ENCODE results near the gene MRPL41.
A peak's percentile ranks its signal among the peaks of the same experiment; 100 is the strongest.
"Not testable (repeated sequence)": the region's sequence is repeated elsewhere in the genome, so short reads cannot be mapped to it uniquely, and the experiment has no call there.

The MRPL41 gene

GRCh38 chr9:137522746-137523455 is 28.8 kb upstream of the MRPL41 start:
- no peak for DNase-seq

DNA sequence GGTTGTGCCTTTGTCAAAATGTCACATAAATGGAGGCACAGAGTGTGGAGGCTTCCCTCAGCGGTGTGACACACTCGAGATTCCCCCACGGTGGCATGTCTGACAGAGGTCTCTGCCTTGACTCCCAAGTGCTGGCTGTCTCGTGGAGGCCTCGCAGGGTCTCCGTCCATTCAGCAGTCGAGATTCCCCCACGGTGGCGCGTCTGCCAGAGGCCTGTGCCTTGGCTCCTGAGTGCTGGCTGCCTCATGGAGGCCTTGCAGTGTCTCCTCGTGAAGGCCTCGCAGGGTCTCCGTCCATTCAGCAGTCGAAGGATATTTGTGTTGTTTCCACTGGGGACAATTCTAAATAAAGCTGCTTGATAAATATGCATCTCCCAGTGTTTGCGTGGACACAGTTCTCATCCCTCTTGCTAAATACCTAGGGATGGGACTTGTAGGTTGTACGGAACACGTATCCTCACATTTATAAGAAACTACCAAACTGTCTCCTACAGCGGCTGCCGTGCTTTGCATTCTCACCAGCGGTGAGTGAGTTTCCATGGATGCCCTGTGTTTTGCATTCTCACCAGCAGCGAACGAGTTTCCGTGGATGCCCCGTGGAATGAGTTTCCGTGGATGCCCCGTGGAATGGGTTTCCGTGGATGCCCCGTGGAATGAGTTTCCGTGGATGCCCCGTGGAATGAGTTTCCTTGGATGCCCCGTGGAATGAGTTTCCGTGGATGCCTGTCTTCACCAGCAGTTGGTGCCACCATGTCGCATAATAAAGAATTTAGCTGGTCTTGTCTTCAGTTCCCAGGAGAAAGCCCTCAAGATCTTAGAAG is 27.3 kb upstream of the MRPL41 start:
- no peak for DNase-seq

GRCh38 chr9:137524981-137525317 is 26.7 kb upstream of the MRPL41 start:
- DNase-seq, result no peak

GRCh38 chr9:137530331-137530730 is 21.3 kb upstream of the MRPL41 start:
- DNase-seq, result peak; percentile 21

GRCh38 chr9:137531099-137531765 is 20.4 kb upstream of the MRPL41 start:
- DNase-seq, result no peak

DNA sequence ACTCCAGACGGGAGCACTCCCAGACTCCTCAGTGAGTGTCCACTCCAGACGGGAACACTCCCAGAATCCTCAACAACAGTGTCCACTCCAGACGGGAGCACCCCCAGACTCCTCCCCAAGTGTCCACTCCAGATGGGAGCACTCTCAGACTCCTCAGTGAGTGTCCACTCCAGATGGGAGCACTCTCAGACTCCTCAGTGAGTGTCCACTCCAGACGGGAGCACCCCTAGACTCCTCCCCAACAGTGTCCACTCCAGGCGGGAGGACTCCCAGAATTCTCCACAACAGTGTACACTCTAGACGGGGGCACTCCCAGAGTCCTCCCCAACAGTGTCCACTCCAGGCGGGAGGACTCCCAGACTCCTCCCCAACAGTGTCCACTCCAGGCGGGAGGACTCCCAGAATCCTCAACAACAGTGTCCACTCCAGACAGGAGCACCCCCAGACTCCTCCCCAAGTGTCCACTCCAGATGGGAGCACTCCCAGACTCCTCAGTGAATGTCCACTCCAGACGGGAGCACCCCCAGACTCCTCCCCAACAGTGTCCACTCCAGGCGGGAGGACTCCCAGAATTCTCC is 18.7 kb upstream of the MRPL41 start:
- not testable (repeated sequence) for DNase-seq

- DNase-seq, result peak; percentile 59
Observed at GRCh38 chr9:137534256-137535119, 17.2 kb upstream of the MRPL41 start.

GRCh38 chr9:137535120-137535428 is 16.6 kb upstream of the MRPL41 start:
- no peak for DNase-seq

- DNase-seq, result not testable (repeated sequence)
Observed at GRCh38 chr9:137536594-137537131, 15.0 kb upstream of the MRPL41 start.

GRCh38 chr9:137538058-137538457 is 13.6 kb upstream of the MRPL41 start:
- DNase-seq, result no peak

DNA sequence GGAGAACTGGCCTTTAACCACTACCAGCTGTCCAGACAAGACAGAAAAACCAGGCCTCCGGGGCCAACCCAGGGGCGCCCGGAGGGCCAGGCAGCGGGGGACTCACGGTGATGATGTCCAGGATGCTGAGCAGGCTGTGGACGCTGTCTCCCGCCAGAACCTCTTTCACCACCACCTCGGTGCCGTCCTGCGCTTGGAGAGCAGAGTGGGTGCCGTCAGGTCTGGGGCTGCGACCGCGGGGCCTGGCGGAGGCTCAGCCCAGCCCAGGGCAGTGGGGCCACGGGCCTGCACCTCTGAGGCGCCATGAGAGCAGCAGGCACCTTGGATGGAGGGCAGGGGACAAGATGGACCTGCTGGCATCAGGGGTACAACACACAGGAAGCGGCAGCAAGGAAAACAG is 11.1 kb upstream of the MRPL41 start:
- no peak for DNase-seq

DNA sequence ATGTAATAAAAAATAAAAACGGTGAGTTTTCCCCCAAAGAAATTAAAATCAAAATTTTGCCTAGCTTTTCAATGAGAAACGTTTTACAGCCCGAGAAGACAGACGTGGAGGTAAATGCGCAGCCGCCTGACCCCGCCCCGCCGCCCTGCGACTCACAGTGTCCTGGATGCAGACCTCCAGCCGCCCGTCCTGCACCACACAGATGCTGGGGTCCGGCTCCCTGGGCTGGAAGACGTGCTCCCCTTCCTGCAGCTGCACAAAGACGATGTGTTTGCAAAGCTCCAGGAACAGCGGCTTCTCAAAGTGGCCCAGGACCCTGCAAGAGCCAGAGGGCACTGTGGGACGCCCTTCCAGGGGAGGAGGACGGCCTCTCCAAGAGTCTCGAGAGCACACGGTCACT is 9.2 kb upstream of the MRPL41 start:
- DNase-seq, result no peak

DNA sequence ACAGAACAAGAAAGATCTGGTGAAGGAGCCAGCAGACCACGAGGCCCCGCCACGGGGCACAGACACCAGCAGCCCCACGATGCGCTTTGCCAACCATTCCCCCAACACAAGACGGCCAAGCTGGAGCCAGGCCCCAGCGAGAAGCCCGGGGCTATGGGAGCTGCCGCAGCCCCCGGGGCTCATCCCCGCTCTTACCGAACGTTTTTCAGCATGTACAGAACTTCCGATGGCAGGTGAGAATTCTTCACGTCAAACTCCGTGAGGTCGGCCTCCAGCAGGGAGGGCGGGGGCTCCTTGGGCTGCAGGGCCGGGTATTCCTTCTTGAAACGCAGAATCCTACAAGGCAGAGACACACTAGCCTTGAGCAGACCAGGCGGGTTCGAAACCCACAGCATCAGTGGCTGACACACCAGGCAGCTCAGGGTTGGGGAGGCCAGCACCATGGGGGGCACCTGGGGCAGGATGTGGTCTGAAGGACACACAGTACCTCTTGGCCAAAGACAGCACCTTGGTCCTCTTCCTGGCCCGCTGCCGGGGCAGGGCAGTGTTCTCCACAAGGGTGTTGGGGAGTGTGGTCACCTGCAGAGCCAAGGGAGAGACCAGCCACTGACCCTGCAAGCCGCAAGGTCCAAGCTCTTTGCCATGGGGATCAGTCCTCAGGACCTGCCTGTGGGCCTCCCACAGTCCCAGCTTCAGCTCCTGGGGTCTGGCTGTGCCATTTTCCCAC is 8.3 kb upstream of the MRPL41 start:
- no peak for DNase-seq

GRCh38 chr9:137544176-137544760 is 7.4 kb upstream of the MRPL41 start:
- DNase-seq, result peak; percentile 50

DNA sequence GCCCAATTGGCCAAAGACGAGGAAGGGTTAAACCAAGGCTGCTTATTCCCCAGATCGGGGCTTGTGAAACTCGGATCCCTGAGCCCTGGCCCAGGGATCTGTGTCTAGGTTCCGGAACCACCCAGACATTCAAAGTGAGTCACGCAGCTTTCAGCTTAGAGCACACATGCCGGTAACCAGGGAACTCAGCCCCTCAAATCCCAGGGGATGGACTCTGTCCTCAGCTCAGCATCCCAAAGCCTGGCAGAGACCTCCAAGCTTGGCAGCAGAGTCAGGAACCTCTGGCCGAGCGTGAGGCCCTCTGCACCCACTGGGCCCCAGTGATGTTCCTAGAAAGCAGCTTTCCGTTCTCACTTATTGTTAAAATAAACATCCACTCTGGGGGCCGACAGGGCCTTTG is 6.6 kb upstream of the MRPL41 start:
- DNase-seq, result no peak

- DNase-seq, result no peak
Observed at GRCh38 chr9:137547687-137548543, 3.8 kb upstream of the MRPL41 start.

GRCh38 chr9:137550231-137550621 is 1.5 kb upstream of the MRPL41 start, which contains the start of gene PNPLA7:
PNPLA7 (minus strand) TSS chr9:137550402; CDS start chr9:137550197, 205 bp downstream.
- peak; percentile 78 for DNase-seq

DNA sequence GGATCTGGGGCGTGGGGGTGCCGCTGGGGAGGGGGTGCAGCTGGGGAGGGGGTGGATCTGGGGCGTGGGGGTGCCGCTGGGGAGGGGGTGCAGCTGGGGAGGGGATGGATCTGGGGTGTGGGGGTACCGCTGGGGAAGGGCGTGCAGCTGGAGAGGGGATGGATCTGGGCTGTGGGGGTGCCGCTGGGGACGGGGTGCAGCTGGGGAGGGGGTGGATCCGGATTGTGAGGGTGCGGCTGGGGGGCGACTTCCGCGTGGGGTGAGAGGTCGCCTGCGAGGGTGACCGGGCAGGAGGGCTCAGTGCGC is 768 bp upstream of the MRPL41 start:
- not testable (repeated sequence) for DNase-seq

- peak; percentile 8 for DNase-seq
Observed at GRCh38 chr9:137552022-137552768, 516 bp downstream of the MRPL41 start.

DNA sequence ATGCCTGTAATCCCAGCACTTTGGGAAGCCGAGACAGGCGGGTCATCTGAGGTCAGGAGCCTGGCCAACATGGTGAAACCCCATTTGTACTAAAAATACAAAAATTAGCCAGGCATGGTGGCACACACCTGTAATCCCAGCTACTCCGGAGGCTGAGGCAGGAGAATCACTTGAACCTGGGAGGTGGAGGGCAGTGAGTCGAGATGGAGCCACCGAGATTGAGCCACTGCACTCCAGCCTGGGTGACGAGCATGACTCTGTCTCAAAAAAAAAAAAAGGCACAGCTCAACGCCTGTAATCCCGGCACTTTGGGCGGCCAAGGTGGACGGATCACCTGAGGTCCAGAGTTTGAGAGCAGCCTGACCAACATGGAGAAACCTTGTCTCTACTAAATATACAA is 2.0 kb downstream of the MRPL41 start:
- DNase-seq, result not testable (repeated sequence)

Measured in suppressor macrophage treated with lipopolysaccharide for 4 hours (primary cell).